Hematopoietic multipotent progenitor cell treated with erythropoietin and hydrocortisone succinate and interleukin-3 and kit ligand, for 17 days (in vitro differentiated cells): ENCODE results near the gene ID1.

Source experiments
- DNase-seq: peaks from one replicate; pipeline ENCODE4 v3.0.0-alpha.2; 2015; ENCODE audit warnings: low spot score

ID1 gene, protein sequence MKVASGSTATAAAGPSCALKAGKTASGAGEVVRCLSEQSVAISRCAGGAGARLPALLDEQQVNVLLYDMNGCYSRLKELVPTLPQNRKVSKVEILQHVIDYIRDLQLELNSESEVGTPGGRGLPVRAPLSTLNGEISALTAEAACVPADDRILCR

DNA sequence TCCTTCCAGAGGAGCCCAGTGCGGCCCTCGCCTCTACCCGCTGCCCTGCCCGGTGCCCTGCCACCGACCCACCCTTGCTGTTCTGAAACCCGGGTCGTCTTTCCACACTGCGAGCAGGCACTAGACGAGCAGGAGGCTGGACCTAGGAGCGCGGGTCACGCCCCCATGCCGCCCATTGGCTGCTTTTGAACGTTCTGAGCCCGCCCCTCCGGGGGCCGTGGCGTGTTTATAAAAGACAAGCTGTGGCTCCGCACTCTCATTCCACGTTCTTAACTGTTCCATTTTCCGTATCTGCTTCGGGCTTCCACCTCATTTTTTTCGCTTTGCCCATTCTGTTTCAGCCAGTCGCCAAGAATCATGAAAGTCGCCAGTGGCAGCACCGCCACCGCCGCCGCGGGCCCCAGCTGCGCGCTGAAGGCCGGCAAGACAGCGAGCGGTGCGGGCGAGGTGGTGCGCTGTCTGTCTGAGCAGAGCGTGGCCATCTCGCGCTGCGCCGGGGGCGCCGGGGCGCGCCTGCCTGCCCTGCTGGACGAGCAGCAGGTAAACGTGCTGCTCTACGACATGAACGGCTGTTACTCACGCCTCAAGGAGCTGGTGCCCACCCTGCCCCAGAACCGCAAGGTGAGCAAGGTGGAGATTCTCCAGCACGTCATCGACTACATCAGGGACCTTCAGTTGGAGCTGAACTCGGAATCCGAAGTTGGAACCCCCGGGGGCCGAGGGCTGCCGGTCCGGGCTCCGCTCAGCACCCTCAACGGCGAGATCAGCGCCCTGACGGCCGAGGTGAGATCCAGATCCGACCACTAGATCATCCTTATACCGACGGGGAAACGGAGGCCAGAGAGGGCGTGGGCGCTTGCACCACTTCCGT is at the start of gene ID1:
Gene ID1, plus strand, starts transcription at position 259 of the 871 bp plus-strand sequence. Its CDS starts 99 bp downstream, at position 358.
- DNase-seq = peak; percentile 94

DNA sequence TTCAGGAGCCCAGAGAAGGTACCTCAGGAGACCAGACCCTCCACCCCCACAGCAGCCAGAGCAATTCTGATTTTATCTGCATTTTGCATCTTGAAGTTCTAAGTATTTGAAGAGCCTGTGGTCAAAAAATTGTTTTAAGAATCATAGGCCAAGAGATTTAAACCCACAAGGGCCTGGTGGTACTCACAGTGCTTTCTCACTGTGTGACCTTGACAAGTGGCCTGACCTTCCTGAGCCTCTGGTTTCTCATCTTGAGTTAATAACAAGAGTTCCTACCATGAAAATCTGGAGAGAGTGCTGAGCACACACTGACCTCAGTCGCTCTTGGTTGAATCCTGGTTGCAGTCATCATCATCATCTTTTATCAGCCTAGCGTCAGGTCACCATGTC is 45.4 kb upstream of the ID1 start:
- DNase-seq = no peak

DNA sequence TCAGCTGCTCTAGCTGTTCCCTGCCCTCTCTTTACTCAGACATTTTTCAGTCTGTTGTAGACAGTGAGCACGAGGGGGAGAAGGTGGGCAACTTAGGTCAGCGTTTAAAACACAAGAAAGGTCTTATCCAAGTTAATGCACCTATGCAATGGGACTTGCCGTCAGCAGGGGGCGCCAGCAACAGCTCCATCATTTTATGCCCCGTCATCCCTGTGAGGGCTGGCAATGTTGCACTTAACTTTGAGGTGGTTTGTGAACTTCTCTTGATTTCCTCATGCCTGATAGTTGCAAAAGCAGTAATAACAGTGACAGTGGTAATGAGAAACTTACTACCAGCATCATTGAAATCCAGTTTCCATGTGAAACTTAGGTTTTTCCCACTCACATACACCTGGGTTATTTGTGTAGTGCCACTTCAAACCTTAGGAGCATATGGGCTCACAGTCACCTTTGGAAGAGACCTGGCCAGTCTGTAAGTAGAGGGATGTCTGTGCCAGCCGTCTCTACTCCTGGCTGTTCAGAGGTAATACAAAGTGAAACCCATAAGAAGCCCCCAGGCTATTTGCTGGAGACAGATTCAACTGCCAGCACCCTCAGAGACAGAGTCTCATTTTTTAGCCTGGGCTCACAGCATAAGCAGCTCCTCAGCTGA is 44.9 kb upstream of the ID1 start:
- DNase-seq = peak; percentile 91

DNA sequence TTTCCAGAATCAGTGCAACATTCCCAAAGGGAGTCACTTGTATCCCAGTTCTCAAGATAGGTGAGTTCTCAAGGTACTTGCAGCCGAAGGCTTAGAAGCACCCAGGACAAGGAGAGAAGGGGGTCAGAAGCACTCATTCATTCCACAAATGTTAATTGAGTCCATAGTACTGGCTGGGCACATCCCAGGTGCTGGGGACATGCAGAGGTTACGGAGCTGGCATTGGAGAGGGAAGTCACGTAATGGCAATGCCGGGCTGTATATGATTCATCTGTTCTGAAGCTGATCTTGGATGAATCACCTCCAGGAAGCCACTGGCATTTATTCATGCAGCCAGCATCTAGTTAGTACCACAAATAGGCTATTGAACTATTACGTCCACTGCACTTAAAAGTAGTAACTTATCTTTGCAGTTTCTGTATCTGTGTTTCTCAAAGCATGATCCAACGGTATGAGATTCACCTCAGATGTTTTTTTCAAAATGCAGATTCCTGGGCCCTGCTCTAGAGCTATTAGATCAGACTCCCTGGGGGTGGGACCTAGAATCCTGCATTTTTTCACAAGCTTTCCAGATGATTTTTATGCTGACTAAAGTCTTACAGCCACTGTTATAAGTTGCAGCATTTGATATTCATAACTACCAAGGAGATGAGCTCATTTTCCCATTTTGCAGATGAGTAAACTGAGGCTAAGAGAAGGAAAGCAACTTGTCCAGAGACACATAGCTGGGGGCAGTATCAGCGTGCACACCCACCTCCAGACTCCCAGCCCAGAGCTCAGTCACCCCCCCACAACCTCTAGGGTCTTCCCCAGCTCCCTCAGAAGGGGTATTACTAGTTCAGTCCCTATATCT is 44.1 kb upstream of the ID1 start:
- no peak for DNase-seq

DNA sequence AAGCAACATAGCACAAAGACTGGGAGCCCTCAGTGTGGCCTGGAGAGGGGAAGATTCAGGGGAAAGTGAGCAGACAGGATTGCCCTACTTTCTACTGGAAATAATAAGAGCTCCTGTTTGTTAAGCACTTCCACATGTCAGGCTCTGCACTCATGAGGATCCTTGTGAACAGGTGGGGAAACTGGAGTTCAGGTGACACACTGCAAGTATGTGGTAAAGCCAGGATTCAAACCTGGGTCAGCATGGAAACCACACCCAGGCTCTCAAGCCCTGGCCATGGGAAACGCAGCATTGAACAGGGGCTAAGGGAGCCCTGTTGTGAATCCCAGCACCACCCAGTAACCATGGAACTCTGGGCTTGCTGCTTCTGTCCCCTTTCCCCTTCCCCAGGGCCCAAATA is 42.8 kb upstream of the ID1 start:
- no peak for DNase-seq

DNA sequence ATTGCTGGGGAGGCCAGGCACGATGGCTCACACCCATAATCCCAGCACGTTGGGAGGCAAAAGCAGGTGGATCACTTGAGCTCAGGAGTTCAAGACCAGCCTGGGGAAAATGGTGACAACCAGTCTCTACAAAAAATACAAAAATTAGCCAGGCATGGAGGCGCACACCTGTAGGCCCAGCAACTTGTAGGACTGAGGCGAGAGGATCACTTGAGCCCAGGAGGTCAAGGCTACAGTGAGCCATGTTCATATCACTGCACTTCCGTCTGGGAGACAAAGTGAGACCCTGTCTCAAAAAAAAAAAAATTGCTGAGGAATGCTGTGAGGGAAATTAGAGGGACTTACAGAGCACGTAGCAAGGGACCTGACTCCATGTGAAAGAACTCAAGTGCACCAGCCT is 40.8 kb upstream of the ID1 start:
- DNase-seq = no peak

DNA sequence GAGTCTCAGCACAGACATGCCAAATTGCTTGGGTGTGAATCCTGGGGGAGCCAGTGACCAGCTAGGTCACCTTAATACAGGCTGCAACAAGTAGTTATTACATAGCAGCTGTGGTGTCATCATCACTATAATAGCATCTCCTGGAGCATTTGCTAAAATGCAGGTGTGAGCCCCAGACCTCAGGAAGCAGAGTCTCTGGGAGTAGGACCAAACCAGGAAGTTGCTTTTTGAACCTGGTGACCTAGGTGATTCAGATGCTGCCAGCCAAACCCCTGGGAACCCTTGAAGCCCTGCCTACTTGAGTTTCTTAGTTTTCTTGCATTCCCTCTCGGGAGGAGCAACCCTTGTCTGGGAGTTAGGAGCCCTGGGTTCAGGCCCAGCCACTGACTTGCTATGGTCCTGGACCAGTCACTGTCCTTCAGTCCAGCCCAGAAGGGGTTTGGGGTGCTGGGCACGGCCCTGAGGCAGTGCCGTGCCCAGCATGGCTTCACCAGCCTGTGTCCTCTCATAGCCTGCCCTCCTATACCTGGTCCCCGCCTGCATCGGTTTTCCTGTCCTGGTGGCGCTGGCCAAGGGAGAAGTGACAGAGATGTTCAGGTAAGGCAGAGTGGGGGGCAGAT is 39.3 kb upstream of the ID1 start:
- DNase-seq = no peak

DNA sequence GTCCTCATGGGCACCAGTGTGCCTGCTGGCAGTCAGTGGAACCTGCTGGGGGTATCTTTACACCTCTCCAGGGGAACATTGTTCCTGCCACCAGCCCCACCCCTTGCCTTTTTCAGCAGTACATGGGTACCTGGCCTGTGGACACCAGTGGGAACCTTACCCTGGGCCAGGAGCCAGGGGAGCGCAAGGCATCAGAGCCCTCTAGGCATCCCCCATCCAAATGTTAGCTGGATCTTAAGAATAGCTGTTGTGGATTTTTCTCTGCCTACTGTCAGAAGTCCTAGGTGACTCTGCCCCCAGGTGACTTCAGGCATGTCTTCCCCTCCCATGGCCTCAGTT is 38.8 kb upstream of the ID1 start:
- no peak for DNase-seq

DNA sequence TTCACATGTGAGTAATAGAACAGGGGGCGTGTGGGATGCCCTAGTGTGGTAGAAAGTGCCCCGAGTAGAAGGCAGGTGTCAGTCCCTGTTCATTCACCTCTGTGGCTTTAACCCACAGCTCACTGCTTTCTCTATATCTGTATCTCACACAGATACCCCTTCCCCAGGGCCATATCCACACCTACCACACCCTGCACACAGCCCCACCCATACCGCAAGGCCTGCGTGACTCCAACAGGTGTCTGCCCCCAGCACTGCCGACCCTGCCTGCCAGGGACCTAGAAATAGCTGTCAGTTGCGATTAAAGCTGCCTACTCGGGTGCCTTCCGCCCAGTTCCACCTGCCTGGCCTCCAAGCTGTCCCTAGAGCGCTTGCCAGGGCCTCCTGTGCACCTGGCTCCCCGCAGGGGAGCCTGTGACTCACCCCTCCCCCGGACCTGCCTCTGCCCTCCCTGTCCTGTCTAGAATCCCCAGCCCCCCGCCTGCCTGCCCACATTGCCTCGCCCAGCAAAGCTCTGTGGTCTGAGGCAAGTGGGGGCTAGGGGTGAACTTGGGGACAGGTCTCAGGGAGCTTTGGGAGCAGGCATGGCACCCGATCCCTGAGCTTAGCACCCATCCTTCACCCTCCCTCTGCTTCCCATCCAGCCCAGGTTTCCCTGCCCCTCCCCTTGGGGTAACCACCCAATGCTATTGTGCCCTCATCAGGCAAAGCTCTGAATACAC is 38.3 kb upstream of the ID1 start:
- no peak for DNase-seq

DNA sequence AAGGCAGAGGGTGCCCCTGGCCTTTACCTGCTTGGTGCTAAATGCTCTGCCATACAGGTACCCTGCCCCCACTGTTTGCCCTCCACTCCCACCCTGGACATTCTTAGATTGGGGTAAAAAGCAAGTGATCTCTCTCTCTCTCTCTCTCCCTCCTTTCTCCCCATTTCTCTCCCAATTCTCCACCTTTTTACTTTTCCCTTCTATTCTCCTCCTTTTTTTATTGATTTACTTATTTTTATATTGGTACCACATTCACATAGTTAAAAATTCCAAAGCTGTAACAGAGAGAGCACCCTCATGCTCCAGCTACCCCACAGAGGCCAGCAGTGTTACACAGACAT is 37.7 kb upstream of the ID1 start:
- DNase-seq = no peak

DNA sequence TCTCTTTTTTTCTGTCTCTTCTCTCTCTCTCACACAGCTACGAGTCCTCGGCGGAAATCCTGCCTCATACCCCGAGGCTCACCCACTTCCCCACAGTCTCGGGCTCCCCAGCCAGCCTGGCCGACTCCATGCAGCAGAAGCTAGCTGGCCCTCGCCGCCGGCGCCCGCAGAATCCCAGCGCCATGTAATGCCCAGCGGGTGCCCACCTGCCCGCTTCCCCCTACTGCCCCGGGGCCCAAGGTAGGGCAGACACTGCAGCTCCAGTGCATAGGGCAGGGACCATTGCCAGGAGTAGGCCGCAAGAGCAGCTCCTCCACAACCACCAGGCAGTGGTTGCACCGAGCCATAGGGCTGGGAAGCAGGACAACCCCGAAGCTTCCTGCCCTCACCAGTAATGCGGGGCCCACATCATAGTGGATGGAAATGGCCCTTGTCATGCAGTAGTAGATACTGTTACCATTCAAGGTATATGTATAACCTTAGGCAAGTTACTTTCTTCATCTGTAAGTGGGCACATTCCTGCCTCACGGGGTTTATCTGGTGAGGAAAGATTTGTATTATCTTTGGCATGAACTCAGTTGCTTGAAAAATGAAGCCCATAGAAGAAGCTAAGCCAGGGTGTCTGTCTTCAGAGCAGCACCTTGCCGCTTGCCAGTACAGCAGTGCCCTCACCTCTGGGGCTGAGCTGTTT is 36.9 kb upstream of the ID1 start:
- DNase-seq = no peak

DNA sequence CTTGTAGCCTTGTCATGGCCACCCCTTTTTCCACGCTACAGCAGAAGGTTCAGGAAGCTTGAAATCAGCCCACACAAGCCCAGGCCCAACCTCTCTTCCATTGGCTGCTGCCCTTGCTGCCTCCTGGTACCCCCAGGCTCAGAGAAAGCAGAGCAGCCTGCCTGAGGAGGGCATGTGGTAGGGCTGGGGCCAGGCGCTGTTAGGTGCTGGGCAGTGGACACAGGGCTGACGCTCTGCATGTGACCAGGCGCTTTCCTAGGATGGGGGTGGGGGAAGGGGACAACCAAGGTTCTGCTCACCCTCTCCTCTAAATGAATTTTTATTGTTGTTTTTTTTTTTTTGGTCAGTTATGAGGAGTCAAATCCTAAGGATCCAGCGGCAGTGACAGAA is 36.3 kb upstream of the ID1 start:
- no peak for DNase-seq

DNA sequence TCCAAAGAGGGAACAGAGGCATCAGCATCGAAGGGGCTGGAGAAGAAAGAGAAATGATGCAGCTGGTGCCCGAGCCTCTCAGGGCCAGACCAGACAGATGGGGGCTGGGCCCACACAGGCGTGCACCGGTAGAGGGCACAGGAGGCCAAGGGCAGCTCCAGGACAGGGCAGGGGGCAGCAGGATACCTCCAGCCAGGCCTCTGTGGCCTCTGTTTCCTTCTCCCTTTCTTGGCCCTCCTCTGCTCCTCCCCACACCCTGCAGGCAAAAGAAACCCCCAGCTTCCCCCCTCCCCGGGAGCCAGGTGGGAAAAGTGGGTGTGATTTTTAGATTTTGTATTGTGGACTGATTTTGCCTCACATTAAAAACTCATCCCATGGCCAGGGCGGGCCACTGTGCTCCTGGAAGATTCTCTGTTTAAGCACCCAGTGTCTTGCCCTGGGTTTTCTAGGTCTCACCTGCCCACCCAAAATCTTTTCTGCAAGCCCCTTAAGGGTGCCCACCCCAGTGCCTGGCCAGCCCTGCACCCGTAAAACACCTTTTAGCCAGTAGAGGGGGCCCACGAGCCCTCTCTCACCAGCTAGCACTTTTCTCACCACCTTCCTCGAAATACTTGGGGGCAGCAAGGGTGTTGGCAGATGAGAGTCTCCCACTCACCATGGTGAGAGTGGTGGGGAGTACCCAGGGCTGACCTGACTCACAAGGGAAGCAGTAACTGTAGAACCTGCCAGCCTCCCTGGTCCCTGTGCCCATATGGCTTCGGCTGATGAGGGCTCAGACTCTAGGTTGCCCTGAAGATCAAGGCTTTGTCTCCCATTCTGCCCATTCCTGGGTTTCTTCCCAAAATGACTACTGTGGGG is 35.7 kb upstream of the ID1 start:
- peak; percentile 79 for DNase-seq

DNA sequence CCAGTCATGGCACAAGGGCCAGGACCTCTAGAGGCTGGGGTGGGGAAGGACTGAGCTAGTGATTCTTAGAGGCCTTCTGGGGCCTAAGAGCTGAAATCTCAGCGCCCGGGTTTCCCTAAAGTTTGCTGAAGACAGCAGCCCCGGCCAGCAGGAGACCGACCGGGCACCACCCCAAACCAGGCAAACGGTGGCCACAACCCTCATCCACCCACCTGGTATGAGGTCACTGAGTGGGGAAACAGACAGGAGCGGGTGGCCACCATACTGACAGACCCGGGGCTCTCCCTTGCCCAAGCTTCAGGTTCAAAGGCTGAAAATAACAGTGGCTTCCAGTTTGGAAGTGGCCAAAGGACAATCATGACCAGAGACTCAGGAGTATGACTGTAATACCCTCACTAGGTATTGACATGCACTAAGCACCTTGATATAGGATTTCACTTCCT is 35.0 kb upstream of the ID1 start:
- no peak for DNase-seq

DNA sequence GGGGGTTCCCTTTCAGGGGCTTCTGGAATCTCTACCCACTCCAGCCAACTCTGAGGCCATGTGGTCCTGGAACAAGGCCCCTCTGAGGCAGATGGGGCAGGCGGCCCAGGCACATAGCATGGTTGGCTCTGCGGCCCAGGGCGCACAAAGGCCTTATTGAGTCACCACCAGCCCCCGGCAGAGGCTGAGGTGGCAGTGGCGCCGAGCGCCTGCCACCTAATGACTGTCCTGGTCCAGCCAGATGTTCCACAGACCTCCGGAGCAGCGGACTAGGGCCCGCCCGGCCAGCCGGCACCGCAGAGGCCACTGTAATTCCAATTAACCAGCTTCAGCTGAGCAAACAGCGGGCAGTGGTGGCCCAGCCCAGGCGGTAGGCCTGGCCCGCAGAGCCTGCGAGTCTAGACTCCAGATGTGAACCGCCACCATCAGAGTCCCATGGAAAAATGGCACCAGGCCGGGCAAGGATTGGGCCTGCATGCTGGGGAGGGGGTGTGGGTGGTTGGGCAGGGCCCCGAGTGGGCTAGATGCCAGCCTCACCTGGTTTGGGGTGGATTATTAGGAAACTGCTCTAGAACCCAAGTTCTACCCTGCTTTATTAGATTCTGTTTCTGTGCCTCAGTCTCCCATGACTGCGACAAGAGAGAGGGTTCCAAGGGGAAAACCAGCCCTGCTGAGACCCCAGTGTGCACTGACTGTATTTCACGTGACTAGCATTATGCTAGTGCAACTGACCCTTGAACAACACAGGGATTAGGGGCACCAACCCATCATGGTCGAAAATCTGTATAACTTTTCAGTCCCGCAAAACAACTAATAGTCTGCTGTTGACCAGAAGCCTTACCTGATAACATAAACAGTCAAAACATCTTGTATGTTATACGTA is 34.1 kb upstream of the ID1 start:
- DNase-seq = no peak

DNA sequence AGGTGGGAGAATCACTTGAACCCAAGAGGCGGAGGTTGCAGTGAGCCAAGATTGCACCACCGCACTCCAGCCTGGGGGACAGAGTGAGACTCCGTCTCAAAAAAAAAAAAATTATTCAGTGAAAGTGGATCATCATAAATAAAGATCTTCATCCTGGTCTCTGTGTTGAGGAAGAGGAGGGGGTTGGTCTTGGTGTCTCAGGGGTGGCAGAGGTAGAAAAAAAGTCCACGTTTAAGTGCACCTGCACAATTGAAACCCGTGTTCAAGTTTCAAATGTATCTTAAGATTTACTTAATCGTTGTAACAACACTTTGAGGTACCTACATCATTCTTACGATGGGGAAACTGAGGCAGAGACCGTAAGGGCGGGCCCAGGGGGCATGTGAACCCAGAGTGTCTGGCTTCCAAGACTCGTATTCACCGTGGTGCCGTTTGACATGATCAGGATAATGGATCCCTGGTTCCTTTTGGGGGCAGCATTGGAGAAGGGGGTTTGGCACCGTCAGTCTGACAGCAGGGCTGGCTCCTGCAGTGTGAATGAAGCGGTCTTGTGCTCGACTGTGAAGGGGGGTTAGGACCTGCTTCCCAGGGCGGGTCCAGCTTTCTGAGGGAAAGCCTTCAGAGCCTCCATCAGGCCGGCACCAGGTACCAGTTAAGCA is 32.9 kb upstream of the ID1 start:
- no peak for DNase-seq

DNA sequence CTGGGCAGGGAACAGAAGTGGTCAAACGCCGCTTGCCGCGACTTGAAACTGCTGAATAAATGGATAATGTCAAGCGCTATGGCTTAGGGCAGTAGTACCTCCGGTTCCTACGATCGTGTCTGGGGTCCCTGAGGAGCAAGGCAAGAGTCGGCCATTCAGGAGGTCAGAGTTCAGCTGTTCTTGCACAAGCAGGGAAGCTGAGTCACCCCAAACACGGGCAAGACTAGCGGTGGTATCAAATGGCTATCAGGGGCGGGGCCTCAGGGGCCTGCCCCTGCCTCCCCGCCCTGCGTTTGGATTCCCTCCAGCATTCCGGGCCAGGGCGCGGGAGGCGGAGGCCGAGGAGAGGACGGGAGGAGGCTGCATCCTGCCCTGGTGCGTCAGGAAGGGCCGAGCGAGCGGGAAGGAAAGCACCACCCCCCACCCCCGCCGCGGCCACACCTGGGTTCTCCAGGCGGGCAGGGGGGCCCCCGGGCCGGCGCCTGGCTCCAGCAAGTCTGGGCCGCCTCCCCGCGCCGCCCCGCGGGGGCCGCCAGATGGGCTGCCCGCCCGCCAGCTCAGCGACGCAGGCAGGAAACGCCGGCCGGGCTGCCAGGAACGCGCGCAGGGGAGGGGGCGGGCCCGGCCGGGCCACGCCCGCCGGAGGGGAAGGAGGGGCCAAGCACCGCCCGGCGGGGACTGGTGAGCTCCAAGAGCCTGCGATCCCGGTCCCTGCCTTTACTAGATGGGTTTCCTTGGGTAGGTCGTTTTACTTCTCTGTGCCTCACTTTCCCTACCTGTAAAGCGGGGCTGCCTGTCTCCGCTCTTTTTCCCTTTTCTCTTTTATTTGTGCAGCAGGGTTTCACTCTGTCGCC is 32.2 kb upstream of the ID1 start:
- DNase-seq = peak; percentile 98
